SK-N-SH treated with all-trans-retinoic acid at 6 μM for 48 hours (cell line): ENCODE measurements around the gene SH3BP5.

ENCODE experiments used
- ARNTL ChIP-seq: fragments of 450-650 bp; formaldehyde crosslinking; IDR thresholded peaks from 2 replicates; pipeline ENCODE4 v1.5.0; 2020; ENCODE audit warnings: low read depth, mild to moderate bottlenecking, moderate library complexity, borderline replicate concordance
- BACH2 ChIP-seq: fragments of 250-450 bp; sonication (Bioruptor Pico); IDR thresholded peaks from 2 replicates; pipeline ENCODE4 v1.9.0; 2021; ENCODE audit warnings: mild to moderate bottlenecking, borderline replicate concordance
- CSDC2 ChIP-seq: fragments of 250-450 bp; sonication (Bioruptor Pico); IDR thresholded peaks from 2 replicates; pipeline ENCODE4 v1.5.0; 2020; ENCODE audit warnings: mild to moderate bottlenecking, moderate library complexity
- ISL1 ChIP-seq: fragments of 250-450 bp; sonication (Bioruptor Pico); IDR thresholded peaks from 2 replicates; pipeline ENCODE4 v2.1.2; 2022; ENCODE audit warnings: mild to moderate bottlenecking, moderate library complexity
- OSR1 ChIP-seq: fragments of 250-450 bp; sonication (Bioruptor Pico); IDR thresholded peaks from 2 replicates; pipeline ENCODE4 v1.8.0; 2022; ENCODE audit warnings: moderate library complexity, mild to moderate bottlenecking, inconsistent platforms
- RARB ChIP-seq: fragments of 250-450 bp; sonication (Bioruptor Pico); IDR thresholded peaks from 2 replicates; pipeline ENCODE4 v1.8.0; 2021; ENCODE audit warnings: mild to moderate bottlenecking, moderate library complexity
- SNAI2 ChIP-seq: fragments of 250-450 bp; sonication (Bioruptor Pico); IDR thresholded peaks from 2 replicates; pipeline ENCODE4 v1.5.0; 2020; ENCODE audit warnings: mild to moderate bottlenecking, moderate library complexity
- ZFP3 ChIP-seq: fragments of 250-450 bp; sonication (Bioruptor Pico); IDR thresholded peaks from 2 replicates; pipeline ENCODE4 v1.5.0; 2020; ENCODE audit warnings: mild to moderate bottlenecking, moderate library complexity
- ZFP30 ChIP-seq: fragments of 450-650 bp; formaldehyde crosslinking; IDR thresholded peaks from 2 replicates; pipeline ENCODE4 v1.5.0; 2022; ENCODE audit warnings: mild to moderate bottlenecking, moderate library complexity
- ZNF565 ChIP-seq: fragments of 450-650 bp; formaldehyde crosslinking; conservative IDR thresholded peaks from 2 replicates; pipeline ENCODE4 v1.5.0; 2020; ENCODE audit warnings: low read depth, mild to moderate bottlenecking, moderate library complexity
- ZNF8 ChIP-seq: fragments of 450-650 bp; formaldehyde crosslinking; IDR thresholded peaks from 2 replicates; pipeline ENCODE4 v1.5.0; 2020; ENCODE audit warnings: mild to moderate bottlenecking, moderate library complexity
- TF ChIP-seq, protein P1 (sequence below): fragments of 250-450 bp; sonication (Bioruptor Pico); IDR thresholded peaks from 2 replicates; pipeline ENCODE4 v1.5.1; 2020; ENCODE audit warnings: low read depth, mild to moderate bottlenecking, moderate library complexity
- TF ChIP-seq, protein P2 (sequence below): fragments of 250-450 bp; sonication (Bioruptor Pico); IDR thresholded peaks from 2 replicates; pipeline ENCODE4 v1.8.0; 2020; ENCODE audit warnings: mild to moderate bottlenecking, moderate library complexity, borderline replicate concordance
- TF ChIP-seq, protein P3 (sequence below): fragments of 250-450 bp; sonication (Bioruptor Pico); IDR thresholded peaks from 2 replicates; pipeline ENCODE4 v1.5.1; 2021; ENCODE audit warnings: mild to moderate bottlenecking, moderate library complexity

DNA sequence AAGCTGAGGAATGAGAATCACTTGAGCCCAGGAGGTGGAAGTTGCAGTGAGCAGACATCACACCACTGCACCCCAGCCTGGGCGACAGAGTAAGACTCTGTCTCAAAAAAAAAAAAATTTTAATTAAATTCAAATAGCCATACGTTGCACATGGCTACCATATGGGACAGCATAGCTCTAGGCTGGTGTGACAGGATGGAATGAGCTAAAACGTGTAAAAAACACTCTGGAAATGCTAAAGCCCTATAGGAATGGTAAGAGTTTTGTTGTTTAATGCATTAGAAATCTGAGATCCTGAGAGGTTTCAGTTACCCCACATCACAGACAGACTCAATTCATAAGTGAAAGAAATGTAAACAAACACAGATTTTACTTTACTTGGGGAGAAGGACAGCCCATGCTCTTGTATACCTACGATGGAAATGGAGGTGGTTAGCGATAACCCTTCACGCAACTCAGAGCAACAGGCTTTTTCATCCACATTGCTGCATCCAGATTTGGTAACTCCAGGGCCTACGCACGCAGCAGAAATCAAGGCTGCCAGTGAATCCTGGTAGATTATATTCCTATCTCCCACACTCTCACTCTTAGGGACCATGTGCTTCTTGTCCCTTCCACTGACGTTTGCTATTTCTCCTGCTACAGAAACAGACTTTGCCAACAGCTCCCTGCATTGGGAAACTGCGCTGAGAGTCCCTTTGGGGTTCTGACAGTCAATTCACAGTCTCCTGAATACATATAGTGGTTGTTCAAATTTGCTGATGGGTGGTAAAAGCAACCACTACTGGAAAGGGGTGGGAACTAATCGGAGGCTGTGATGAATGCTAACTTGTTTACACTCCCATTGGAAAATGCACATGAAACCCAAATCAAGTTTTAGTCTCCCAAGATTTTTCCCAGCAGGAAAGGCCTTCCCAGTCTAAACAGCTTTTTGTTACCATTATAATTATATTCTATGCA lies 3.1 kb downstream of the SH3BP5 start:
- TF ChIP-seq OSR1 (CRISPR knock-in tag), result no peak
- TF ChIP-seq RARB (CRISPR knock-in tag), result no peak
- TF ChIP-seq, protein P1, sequence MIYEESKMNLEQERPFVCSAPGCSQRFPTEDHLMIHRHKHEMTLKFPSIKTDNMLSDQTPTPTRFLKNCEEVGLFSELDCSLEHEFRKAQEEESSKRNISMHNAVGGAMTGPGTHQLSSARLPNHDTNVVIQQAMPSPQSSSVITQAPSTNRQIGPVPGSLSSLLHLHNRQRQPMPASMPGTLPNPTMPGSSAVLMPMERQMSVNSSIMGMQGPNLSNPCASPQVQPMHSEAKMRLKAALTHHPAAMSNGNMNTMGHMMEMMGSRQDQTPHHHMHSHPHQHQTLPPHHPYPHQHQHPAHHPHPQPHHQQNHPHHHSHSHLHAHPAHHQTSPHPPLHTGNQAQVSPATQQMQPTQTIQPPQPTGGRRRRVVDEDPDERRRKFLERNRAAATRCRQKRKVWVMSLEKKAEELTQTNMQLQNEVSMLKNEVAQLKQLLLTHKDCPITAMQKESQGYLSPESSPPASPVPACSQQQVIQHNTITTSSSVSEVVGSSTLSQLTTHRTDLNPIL (CRISPR knock-in tag), result no peak
- TF ChIP-seq ISL1 (CRISPR knock-in tag), result no peak
- no peak for TF ChIP-seq ZNF8 (CRISPR knock-in tag)
- TF ChIP-seq ZFP30, result no peak
- no peak for TF ChIP-seq ZFP3 (CRISPR knock-in tag)
- TF ChIP-seq, protein P2, sequence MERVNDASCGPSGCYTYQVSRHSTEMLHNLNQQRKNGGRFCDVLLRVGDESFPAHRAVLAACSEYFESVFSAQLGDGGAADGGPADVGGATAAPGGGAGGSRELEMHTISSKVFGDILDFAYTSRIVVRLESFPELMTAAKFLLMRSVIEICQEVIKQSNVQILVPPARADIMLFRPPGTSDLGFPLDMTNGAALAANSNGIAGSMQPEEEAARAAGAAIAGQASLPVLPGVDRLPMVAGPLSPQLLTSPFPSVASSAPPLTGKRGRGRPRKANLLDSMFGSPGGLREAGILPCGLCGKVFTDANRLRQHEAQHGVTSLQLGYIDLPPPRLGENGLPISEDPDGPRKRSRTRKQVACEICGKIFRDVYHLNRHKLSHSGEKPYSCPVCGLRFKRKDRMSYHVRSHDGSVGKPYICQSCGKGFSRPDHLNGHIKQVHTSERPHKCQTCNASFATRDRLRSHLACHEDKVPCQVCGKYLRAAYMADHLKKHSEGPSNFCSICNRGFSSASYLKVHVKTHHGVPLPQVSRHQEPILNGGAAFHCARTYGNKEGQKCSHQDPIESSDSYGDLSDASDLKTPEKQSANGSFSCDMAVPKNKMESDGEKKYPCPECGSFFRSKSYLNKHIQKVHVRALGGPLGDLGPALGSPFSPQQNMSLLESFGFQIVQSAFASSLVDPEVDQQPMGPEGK (CRISPR knock-in tag), result no peak
- TF ChIP-seq BACH2 (CRISPR knock-in tag), result no peak
- TF ChIP-seq ZNF565, result no peak
- TF ChIP-seq, protein P3, sequence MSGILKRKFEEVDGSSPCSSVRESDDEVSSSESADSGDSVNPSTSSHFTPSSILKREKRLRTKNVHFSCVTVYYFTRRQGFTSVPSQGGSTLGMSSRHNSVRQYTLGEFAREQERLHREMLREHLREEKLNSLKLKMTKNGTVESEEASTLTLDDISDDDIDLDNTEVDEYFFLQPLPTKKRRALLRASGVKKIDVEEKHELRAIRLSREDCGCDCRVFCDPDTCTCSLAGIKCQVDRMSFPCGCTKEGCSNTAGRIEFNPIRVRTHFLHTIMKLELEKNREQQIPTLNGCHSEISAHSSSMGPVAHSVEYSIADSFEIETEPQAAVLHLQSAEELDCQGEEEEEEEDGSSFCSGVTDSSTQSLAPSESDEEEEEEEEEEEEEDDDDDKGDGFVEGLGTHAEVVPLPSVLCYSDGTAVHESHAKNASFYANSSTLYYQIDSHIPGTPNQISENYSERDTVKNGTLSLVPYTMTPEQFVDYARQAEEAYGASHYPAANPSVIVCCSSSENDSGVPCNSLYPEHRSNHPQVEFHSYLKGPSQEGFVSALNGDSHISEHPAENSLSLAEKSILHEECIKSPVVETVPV, result no peak
- TF ChIP-seq CSDC2 (CRISPR knock-in tag), result no peak
- no peak for TF ChIP-seq SNAI2 (CRISPR knock-in tag)
- TF ChIP-seq ARNTL (CRISPR knock-in tag), result no peak
